ENCODE data around the gene BRD9.
"Not testable (repeated sequence)": the region's sequence is repeated elsewhere in the genome, so short reads cannot be mapped to it uniquely, and the experiment has no call there.

Gene BRD9

GRCh38 chr5:902129-902916, 9.7 kb upstream of the BRD9 start:
- no peak for DNase-seq

DNA sequence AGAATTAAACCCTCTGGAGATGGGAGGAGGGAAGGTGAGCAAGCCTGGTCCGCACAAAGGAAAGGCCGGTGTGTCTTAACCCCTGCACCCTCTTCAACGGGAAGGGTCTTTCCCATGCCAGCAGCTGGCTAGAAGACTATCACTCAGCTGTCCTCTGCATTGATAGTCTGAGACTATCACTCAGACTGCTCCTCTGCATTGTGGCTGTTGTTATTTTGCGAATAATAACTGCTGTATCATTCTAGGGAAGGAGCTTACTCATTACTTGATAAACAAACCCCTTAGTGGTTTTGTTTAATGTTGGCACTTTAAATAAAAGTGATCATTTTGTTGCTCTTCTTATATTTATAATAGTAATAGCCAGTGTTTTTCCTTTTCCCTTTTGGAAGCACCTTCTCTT, 8.2 kb upstream of the BRD9 start:
- no peak for DNase-seq

DNA sequence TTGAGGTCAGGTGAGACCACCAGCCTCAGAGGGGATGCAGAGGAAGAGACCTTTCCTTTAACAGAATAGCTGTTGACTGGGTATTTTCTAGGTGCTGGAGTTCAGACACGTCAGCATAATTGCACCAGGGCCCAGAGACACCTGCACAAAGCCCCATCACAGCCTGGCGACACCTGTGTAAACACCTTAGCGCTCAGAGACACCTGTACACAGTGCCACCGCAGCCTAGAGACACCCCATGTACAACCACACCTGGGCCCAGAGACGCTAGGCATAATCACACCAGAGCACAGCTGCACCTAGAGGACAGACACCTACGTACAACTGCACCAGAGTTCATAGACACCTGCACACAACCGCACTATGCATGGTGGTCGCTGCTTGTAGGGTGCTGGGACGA, 1.1 kb upstream of the BRD9 start:
- DNase-seq = no peak

DNA sequence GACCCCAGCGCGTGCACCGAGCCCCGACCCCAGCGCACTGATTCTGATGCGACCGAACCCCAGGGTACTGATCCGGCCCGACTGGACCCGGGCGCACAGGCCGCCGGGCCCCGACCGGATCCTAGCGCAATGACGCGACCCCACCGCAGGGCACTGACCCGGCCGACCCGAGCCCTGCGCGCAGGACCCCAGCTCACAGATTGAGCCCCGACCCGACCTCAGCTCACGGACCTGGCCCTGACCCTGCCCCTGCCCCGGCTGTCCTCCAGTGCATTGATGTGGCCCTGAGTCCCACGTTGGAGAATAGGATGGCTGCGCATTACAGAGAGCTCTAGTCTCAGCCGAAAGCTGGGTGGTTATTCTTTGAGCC, 521 bp upstream of the BRD9 start:
- peak in 1 of 2 donors; percentile 27 for DNase-seq

DNA sequence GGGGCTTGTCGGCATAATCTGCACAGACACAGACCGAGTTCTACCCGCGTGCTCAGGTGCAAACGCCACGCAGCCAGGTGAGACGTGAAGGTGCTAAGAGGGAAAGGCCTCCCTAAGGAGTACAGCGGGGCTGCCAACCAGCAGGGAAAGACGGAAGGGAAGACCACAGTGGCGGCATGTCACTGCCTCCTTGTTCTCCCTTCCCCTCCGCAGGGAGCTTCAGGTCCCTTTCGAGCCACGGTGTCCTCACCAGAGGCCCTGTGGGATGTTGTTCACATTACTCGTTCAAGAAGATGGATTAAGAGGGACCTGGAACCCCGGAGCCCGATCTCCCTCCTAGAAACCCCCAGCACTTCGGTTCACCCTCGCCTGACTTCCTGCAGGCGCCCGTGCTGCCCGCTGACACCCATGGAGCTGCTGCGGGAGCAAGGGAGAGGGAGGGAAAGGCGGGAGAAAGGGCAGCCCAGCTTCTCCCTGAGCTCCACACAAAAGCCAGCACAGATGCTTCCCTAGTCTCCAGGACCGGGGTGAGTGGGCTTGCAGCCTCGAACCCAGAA, 686 bp downstream of the BRD9 start:
- DNase-seq = no peak

DNA sequence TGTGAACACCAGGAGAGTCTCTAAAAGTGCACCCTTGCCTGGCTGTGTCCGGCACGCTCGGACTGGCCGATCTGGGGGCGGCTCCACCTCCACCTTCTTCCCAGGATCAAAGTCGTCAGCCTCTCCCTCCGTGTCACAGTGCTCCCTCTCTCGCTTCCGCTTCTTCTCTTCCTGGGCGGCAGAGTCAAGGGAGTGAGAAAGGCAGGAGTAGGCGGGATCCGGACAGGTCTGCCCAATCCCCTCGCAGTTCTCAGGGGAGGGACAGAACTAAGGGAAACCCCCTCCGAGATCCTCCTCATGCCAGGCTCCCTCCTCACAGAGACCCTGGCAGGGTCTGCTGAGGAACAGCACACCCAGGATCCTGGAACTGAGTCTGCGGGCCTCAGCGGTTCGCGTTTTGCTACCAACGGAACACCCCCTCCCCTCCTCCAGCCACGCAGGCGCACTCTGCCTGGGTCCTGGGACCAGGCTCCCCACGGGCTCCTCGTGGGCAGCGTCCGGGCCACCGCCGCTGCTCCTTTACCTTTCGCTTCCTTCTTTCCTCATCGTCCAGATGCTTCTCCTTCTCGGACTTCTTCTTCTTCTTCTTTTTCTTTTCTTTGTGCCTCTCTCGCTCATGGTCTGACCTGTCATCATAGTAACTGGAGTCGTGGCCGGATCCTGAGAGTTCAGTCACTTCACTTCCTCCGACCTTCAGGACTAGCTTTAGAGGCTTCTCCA, 1.3 kb downstream of the BRD9 start:
- DNase-seq = no peak

DNA sequence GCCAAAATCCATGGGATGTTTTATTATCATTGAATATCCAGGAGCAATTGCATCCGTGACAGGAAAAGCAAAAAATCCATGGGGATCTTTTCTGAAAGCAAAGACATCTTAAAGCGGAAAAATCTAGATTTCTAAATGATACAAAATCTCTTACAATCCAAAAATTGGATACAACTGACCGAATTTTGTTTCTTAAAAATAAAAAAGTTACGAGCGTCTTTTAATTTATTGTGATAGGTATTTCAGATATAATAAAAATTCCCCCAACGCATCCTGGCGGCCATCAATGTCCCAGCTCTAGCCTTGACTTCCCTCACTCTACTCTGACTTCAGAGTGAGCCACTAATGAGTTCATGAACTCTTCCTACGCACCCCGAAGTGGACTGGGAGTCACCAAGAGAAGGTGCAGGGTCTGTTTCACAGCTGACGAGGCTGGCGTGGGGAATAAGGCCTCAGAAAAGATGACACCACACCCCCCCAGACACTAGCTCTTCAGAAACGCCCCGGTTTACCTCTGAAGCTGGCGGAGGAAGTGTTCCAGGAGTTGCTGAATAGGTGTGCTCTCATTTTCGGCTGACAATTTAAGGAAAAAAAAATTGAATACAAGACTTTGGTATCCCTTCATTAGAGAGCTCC, 3.4 kb downstream of the BRD9 start:
- DNase-seq = no peak

- DNase-seq = no peak
Measured at GRCh38 chr5:888638-889035, 4.0 kb downstream of the BRD9 start.

GRCh38 chr5:887947-888637, 4.5 kb downstream of the BRD9 start:
- DNase-seq = no peak

DNA sequence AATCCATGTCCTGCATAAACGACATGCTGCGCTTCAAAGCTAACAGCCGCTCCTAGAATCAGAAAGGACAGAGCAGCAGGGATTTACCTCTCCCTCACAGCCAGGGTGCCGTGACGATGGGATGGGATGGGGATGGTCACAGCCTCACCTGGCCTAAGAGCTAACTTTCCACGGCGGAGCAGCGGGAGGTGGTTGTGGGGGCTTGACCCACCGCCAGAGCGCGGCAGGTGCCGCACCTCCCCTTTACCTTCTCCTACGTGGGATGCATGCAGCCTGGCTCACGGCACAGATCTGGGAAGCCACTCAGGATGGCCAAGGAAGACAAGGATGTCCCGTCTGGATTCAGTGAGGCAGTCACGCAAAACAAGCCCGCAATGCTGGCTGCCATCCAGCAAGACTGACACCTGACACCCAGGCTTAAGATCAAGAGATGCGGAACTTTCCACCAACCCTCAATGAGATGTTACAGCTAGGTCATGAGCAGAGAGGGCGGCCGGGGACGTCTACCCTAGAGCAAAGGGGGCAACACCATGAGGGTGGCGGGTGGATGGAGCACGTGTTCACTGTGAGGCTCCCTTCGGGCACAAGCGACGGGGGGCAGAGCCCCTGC, 5.8 kb downstream of the BRD9 start:
- DNase-seq = no peak

DNA sequence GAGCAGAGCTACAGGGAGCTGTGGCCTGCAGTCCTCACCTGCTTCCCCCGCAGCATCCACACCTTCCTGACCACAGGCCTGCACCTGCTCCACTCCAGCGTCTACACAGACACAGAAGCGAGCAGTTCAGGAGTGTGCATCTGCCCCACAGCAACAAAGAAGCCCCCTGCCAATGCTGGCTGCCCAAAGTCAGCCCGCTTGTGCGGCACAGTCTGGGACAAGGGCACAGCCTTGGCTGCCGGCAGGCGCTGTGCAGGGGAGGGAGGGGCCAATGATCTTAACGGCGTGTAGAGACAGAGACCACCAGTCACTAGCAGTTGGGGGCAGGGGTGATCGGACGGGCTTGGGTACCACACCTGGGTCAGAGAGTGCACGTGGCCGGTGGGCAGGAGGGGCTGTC, 6.6 kb downstream of the BRD9 start:
- no peak for DNase-seq

DNA sequence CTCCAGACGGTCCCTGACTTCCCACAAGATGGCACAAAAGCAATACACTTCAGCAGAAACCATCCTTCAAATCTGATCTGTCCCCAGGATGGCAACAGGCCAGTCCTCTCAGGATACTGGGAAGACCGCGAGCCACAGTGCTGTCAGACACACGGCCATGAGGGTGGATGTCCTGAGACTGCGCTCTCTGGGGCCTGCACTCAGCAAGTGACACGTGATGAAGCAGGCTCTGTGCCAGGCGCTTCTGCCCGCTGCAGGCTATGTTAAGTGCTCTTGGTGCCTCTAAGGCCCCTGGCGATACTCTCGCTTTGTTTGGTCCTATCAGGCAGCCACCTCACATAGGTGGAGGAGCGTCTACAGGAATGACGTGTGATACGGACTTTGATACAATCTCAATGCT, 7.1 kb downstream of the BRD9 start:
- no peak for DNase-seq

- no peak for DNase-seq
Measured at GRCh38 chr5:885127-885442, 7.5 kb downstream of the BRD9 start.

DNA sequence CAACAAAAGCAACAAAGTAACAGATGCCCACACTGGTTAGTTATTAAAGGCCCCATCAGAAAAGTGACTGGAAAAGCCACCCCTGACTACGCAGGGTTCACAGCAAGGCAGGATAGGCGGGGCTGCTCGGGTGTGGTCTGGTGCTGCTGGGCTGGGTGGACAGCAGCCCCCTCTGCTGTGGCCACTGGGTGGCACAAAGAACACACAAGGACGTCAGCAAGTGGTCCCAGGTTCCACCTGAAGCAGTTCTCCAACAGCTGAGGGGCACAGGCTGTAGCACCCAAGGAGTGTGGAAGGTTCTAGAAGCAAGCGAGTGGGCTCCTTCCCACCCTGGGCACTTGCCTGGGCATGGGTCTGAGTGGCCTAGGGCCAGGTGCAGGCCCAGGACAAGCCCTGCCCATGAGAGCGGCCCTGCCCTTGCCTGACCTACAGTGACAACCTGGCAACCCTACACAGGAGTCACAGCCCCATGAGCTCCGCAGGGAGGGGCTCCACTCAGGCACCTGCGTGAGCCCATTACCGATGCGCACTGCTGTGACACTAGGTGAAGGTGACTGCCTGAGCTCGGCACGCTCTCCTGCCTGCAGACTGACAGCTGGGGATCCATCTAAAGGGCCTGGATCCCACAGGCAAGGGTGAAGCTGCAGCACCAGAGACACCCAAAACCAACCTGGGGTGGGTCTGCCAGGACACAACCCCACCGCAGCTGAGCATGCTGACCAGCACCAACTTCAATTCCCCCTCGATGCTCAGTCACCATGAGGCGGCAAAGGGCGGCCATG, 8.1 kb downstream of the BRD9 start:
- DNase-seq = no peak

GRCh38 chr5:883475-884181, 9.0 kb downstream of the BRD9 start:
- DNase-seq = no peak

DNA sequence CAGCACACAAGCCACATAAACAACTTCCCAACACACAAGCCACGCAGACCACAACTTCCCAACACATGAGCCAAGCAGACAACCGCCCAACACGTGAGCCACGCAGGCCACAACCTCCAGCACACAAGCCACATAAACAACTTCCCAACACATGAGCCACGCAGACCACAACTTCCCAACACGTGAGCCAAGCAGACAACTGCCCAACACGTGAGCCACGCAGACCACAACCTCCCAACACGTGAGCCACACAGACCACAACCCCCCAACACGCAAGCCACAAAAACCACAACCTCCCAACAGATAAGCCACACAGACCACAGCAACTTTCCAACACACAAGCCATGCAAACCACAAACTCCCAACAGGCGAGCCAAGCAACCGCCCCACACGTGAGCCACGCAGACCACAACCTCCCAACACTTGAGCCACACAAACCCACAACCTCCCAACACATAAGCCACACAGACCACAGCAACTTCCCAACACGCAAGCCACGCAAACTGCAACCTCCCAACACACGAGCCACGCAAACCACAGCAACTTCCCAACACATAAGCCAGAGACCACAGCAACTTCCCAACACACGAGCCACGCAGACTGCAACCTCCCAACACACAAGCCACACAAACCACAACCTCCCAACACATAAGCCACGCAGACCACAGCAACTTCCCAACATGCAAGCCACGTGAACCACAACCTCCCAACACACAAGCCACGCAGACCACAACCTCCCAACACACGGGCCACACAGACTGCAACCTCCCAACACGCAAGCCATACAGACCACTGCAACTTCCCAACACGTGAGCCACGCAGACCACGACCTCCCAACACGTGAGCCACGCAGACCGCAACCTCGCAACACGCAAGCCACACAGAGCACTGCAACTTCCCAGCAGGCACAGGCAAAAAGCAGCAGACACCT, 10.1 kb downstream of the BRD9 start:
- DNase-seq = no peak

- DNase-seq = no peak
Measured at GRCh38 chr5:881551-881935, 11.1 kb downstream of the BRD9 start.

DNA sequence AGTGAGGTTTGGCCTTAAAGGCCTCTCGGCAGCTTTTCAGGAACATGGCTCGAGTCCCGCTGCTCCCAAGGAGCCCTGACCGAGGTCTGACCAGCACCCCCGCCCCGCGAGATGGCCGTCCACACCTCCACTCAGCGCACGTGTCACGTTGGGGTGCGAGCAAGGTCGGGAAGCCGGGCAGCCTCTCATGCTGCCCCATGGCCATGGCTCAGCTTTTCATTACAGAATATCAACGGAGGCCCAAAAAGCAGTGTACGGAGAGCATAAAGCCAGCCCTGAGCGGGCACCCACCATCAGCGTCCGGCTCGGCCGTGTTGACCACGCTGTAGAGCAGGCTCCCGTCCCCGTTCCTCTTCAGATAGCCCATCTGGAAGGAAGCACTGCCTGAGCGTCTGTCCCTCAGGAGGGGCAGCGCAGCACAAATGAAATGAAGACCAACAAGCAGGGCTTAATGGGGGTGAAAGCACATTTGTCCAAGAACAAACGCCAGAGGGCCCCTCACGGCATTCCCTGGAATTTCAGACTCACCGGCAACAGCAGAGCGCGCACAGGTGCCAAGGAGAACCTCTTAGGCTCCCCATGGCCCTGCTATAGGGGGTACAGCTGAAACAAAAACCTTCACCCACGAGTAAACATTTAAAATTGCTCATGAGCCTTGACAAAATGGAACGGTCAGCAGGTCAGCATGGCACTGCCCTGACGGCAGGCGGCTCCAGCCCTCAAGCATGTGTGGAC, 11.6 kb downstream of the BRD9 start:
- DNase-seq = no peak

DNA sequence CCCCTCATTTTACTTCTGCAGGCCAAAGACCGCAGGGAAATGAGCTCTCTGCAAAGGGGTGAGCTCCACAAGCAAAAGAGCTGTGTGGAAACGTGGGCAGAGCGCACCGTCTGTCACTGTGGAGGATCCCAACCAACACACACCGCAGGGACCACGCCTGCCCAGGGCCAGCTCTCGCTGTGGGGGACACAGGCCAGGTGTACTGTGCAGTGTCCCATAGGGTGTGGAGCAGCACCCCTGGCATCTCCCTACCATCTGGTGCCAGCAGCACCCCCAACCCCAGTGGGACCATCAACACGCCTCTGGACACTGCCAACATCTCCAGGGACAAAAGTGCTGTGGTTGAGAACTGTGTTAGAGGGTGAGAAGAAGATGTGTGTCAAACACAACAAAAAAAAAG, 13.9 kb downstream of the BRD9 start:
- DNase-seq = not testable (repeated sequence)

DNA sequence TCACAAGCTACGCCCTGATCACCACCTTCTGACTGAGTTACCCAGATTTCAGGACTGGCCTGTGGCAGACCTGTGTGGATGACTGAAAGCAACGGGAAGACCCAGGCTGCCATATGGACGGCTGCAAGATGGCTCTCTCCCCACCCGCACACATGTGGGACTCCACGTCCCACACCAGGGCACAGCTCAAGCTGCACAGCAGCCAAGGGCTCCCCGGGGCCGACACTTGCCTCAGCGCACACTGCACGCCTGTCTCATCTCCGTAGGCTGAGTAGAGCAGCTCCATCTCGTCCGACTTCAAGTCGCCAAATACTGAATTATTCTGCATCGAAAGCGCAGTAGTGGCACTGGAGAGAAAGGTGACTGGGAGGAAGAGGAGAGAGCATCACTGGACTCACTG, 14.5 kb downstream of the BRD9 start:
- DNase-seq = no peak

Data from stimulated activated CD4-positive, alpha-beta T cell treated with anti-CD3 and anti-CD28 coated beads, Interleukin-2, amount 100 ng/mL, for 24 hours (primary cell).